Measurements from ENCODE around the gene PCGF3. TPM values are rescaled to one million over a fixed set of nuclear protein-coding genes. Genes with fewer than 3 reads are reported as not detected.

The PCGF3 gene
- total RNA-seq, 1 donor from 2014 or later: 64.3 TPM

DNA sequence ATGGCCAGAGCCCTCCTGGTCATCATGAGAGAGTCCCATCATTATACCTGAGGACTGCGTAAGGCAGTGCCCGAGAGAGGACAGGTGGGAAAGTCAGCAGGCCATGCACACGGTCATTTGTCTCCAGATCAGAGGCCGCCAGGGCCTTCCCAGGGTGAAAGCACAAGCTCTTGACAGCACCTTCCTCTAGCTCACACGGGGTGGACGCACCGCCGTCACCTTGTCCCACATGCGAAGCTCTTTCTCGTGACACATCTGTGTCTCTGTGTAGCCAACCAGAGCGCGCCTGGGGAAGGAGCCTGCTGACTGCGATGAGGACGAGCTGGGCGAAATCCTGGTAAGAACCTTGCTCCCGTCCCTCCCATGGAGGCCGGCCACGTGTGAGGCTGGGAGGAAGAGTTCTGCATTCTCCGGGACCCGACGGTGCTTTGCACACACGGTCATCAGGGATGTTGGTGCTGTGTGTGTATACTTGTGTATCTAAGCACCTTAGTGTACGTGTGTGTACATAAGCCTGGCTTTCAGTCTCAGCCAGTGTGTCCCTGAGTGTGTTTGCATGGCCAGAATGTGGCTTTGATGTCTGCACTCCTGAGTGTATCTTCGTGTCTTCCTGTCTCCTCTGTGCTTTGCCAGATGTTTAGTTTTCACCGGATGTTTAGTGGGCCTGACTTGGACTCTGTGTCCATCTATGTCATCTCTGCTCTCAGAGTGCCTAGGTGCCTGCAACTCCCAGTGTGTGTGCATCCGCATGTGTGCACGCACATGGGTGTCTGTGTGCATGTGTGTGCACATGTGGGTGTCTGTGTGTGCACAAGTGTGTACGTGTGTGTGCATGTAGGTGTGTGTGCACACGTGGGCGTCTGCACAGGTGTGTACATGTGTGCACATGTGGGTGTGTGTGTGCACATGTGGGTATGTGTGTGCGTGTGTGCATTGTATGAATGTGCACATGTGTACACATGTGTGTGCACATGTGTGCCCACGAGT, 46.7 kb upstream of the PCGF3 start:
- no peak for DNase-seq (ENCODE audit: extremely low spot score, unreplicated experiment)
- H3K4me1 Mint-ChIP-seq (ENCODE audit: unreplicated experiment): no peaks in the 10 kb centered on the region
- H3K27me3 Mint-ChIP-seq: no peaks in the 10 kb centered on the region
- no peak for TF ChIP-seq CTCF (conservative IDR thresholded peaks at IDR 0.05)
- peak overlapping the region; percentile 56 for H3K27ac Mint-ChIP-seq
- peak overlapping the region; percentile 23 for H3K4me3 Mint-ChIP-seq
- no peaks in the 10 kb centered on the region for H3K36me3 Mint-ChIP-seq
- H3K9me3 Mint-ChIP-seq: no peaks in the 10 kb centered on the region

DNA sequence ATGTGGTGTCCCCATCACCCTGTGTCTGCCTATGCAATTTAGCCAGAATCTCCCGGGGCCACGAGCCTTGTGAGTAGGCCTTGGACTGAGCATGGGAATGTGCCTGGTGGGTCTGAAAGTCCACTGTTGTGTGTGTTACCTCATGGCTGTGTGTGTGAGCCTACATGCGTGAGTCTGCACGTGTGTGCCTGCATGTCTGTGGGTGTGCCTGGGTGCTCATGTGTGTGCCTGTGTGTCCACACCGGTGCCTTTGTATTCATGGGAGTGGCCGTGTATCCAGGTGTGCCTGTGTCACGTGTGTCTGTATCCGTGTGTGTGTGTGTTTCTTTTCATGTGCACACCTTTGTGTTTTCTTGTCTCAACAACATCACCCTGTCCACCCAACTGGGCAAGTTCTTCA, 45.8 kb upstream of the PCGF3 start:
- no peak for TF ChIP-seq CTCF (conservative IDR thresholded peaks at IDR 0.05)
- Mint-ChIP-seq H3K9me3 (no peaks in the 10 kb centered on the region), H3K27ac (peak overlapping the region; percentile 40), H3K4me3 (no peak overlapping the region), H3K27me3 (no peaks in the 10 kb centered on the region), H3K4me1 (ENCODE audit: unreplicated experiment) (no peaks in the 10 kb centered on the region), H3K36me3 (no peaks in the 10 kb centered on the region)
- no peak for DNase-seq (ENCODE audit: extremely low spot score, unreplicated experiment)

- Mint-ChIP-seq H3K9me3 (no peaks in the 10 kb centered on the region), H3K27ac (no peak overlapping the region), H3K4me1 (ENCODE audit: unreplicated experiment) (no peaks in the 10 kb centered on the region), H3K4me3 (no peak overlapping the region), H3K27me3 (no peaks in the 10 kb centered on the region), H3K36me3 (no peaks in the 10 kb centered on the region)
- no peak for DNase-seq (ENCODE audit: extremely low spot score, unreplicated experiment)
- no peak for TF ChIP-seq CTCF (conservative IDR thresholded peaks at IDR 0.05)
These were observed 45.2 kb upstream of the PCGF3 start for GRCh38 chr4:660401-660800.

DNA sequence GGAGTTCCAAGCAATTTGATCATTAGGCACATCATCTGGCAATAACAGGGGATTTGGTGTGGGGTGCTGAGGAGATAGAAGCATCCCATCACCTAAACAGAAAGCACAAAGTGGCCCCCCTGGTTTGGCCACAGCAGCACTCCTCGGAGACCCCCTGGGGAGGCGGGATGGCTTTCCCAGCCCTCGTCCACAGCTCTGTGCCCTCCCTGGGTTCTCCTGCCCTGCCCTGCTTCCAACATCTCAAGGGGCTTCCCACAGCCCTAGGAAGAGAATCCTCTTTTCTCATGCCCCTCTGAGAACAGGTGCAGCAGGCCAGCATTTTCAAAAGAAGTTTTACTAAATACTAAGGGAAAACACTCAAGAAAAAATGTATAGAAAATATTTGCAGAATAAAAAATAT, 44.4 kb upstream of the PCGF3 start:
- Mint-ChIP-seq H3K27ac (no peak overlapping the region), H3K27me3 (no peaks in the 10 kb centered on the region), H3K4me1 (ENCODE audit: unreplicated experiment) (no peaks in the 10 kb centered on the region), H3K9me3 (no peaks in the 10 kb centered on the region), H3K4me3 (no peak overlapping the region), H3K36me3 (no peaks in the 10 kb centered on the region)
- DNase-seq (ENCODE audit: extremely low spot score, unreplicated experiment): no peak
- TF ChIP-seq CTCF (conservative IDR thresholded peaks at IDR 0.05): no peak

GRCh38 chr4:661881-662761, 43.5 kb upstream of the PCGF3 start:
- no peak for TF ChIP-seq CTCF (conservative IDR thresholded peaks at IDR 0.05)
- Mint-ChIP-seq H3K4me3 (no peak overlapping the region), H3K4me1 (ENCODE audit: unreplicated experiment) (no peaks in the 10 kb centered on the region), H3K9me3 (no peaks in the 10 kb centered on the region), H3K27ac (no peak overlapping the region), H3K27me3 (no peaks in the 10 kb centered on the region), H3K36me3 (no peaks in the 10 kb centered on the region)
- no peak for DNase-seq (ENCODE audit: extremely low spot score, unreplicated experiment)
